IgD-negative memory B cell (primary cell): ENCODE data around the gene GHDC. TPM values are rescaled to one million over a fixed set of nuclear protein-coding genes. Genes with fewer than 3 reads are reported as not detected.

Experiments
- polyA plus RNA-seq: library from polyadenylated mRNA; unstranded; fragments of 300-500 nt; fragmentation: Illumina TruSeq; gene quantifications from one replicate; pipeline ENCODE4 v1.2.3, GENCODE V29; 2021

GHDC gene
- polyA plus RNA-seq, 1 donor from 2014 or later, result 24.3 TPM

Other genes starting within 250 kb of the GHDC start
- 53.0 TPM for gene CNP, start 227.7 kb downstream of the GHDC start, polyA plus RNA-seq
- 82.3 TPM for gene DNAJC7, start 177.1 kb downstream of the GHDC start, polyA plus RNA-seq
- 30.7 TPM for gene NKIRAS2, start 174.4 kb downstream of the GHDC start, polyA plus RNA-seq
- gene C17orf113, start 143.9 kb downstream of the GHDC start, polyA plus RNA-seq, result 0.48 TPM
- 0.09 TPM for gene ZNF385C, start 96.0 kb downstream of the GHDC start, polyA plus RNA-seq
- 13.3 TPM for gene DHX58, start 81.8 kb downstream of the GHDC start, polyA plus RNA-seq
- gene KAT2A, start 73.1 kb downstream of the GHDC start, polyA plus RNA-seq, result 26.7 TPM
- 0.15 TPM for gene HSPB9, start 71.7 kb downstream of the GHDC start, polyA plus RNA-seq
- 86.8 TPM for gene RAB5C, start 39.5 kb downstream of the GHDC start, polyA plus RNA-seq
- gene KCNH4, start 13.4 kb downstream of the GHDC start, polyA plus RNA-seq, result not detected
- gene HCRT, start 9.0 kb downstream of the GHDC start, polyA plus RNA-seq, result not detected
- 60.4 TPM for gene STAT5B, start 81.9 kb upstream of the GHDC start, polyA plus RNA-seq
- 63.0 TPM for gene STAT5A, start 94.0 kb upstream of the GHDC start, polyA plus RNA-seq
- gene STAT3, start 193.9 kb upstream of the GHDC start, polyA plus RNA-seq, result 106 TPM
- not detected for gene CAVIN1, start 228.8 kb upstream of the GHDC start, polyA plus RNA-seq